ENCODE results near the gene ZNF248. TPM values are rescaled to one million over a fixed set of nuclear protein-coding genes. Genes with fewer than 3 reads are reported as not detected.
A peak's percentile ranks its signal among the peaks of the same experiment; 100 is the strongest.
"Not testable (repeated sequence)": the region's sequence is repeated elsewhere in the genome, so short reads cannot be mapped to it uniquely, and the experiment has no call there.

ZNF248 gene
- total RNA-seq, 2 experiments from 2014 or later, result 3.2 to 3.4 TPM

DNA sequence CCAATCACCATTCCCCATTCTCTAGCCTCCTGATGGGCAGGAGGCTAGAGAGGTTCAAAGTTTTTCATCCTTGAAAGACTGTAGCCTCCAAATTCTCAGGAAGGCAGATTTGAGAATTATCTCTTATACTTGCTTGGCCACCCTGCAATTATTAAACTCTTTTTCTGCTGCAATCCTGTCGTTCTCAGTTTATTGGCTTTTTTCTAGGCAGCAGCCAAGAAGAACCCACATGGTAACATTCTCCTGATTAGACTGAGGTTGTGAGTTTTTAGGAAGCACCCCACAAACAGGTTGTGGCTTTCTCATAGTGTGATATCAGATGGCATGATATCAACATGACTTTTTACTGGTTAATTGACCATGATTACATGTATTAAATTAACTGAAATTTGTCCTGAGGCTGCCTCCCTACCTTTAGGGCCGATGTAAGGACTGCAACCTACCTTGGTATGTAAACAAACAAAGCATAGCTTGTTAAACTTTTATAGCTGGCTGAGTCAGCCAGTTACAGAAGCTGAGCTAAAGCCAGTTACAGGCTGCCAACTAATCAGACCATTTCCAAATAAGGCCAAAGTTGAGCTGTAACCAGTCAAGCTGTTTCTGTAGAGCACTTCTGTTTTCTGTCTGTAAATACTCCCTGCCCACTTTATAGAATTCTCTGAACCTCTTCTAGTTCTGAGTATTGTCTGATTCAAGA, 3.2 kb upstream of the ZNF248 start:
- no peaks in the 10 kb centered on the region for H3K9me3 ChIP-seq (ENCODE audit: control insufficient read depth in 1 of 2, insufficient read depth in 1 of 2, low read length in 2 of 2)
- ATAC-seq (ENCODE audit: poor library complexity) (no peak), DNase-seq (peak in 1 of 14 experiments; percentile 33)
- TF ChIP-seq, protein P1, sequence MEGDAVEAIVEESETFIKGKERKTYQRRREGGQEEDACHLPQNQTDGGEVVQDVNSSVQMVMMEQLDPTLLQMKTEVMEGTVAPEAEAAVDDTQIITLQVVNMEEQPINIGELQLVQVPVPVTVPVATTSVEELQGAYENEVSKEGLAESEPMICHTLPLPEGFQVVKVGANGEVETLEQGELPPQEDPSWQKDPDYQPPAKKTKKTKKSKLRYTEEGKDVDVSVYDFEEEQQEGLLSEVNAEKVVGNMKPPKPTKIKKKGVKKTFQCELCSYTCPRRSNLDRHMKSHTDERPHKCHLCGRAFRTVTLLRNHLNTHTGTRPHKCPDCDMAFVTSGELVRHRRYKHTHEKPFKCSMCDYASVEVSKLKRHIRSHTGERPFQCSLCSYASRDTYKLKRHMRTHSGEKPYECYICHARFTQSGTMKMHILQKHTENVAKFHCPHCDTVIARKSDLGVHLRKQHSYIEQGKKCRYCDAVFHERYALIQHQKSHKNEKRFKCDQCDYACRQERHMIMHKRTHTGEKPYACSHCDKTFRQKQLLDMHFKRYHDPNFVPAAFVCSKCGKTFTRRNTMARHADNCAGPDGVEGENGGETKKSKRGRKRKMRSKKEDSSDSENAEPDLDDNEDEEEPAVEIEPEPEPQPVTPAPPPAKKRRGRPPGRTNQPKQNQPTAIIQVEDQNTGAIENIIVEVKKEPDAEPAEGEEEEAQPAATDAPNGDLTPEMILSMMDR (IDR thresholded peaks at IDR 0.05), result no peak
- Mint-ChIP-seq H3K27ac (peak overlapping the region; percentile 28), H3K27me3 (no peaks in the 10 kb centered on the region), H3K36me3 (ENCODE audit: low read depth) (peaks cover 13% of the 10 kb centered on the region), H3K4me1 (ENCODE audit: low read depth) (peaks cover 26% of the 10 kb centered on the region), H3K4me3 (no peak overlapping the region), H3K9me3 (no peaks in the 10 kb centered on the region)
- no peak overlapping the region for H3K4me3 ChIP-seq (ENCODE audit: low read length)
- intact Hi-C loops (cut with DNase I, micrococcal nuclease), result no loop called here
- H3K27me3 ChIP-seq (ENCODE audit: control insufficient read depth in 1 of 2, insufficient read depth in 2 of 2, low read length in 2 of 2), result no peaks in the 10 kb centered on the region
- H3K36me3 ChIP-seq (ENCODE audit: insufficient read depth, low read length), result no peaks in the 10 kb centered on the region
- POLR2A ChIA-PET, result no interaction called here
- CTCF ChIA-PET, result no interaction called here
- peaks cover 15% of the 10 kb centered on the region for H3K4me1 ChIP-seq (ENCODE audit: insufficient read depth, low read length)
- H3K27ac ChIP-seq (ENCODE audit: low read depth in 1 of 2, low read length in 2 of 2), result no peak overlapping the region

DNA sequence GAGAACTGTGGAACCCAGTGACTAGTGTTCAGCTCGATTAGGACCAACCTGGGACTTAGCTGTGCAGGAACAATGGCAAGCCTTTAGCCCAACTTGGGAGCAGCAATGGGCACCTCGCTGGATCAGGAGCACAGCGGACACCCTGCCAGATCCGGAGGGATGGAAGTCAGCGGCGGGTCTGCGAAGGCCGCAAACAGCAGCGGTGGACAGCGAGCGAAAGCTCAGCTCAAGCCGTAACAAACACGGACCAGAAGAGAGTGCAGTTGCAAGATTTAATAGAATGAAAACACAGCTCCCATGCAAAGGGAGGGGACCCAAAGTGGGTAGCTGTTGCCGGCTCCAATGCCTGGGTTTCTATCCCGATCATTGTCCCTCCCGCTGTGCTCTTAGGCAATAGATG, 1.9 kb upstream of the ZNF248 start:
- H3K27ac Mint-ChIP-seq, result peak overlapping the region; percentile 96
- not testable (repeated sequence) for H3K4me3 Mint-ChIP-seq; H3K9me3 Mint-ChIP-seq; H3K27me3 ChIP-seq (ENCODE audit: control insufficient read depth in 1 of 2, insufficient read depth in 2 of 2, low read length in 2 of 2); H3K36me3 ChIP-seq (ENCODE audit: insufficient read depth, low read length); H3K27ac ChIP-seq (ENCODE audit: low read depth in 1 of 2, low read length in 2 of 2); DNase-seq; H3K9me3 ChIP-seq (ENCODE audit: control insufficient read depth in 1 of 2, insufficient read depth in 1 of 2, low read length in 2 of 2); ATAC-seq (ENCODE audit: poor library complexity); H3K4me3 ChIP-seq (ENCODE audit: low read length); H3K27me3 Mint-ChIP-seq
- H3K4me1 ChIP-seq (ENCODE audit: insufficient read depth, low read length), result peaks cover 15% of the 10 kb centered on the region
- peaks cover 19% of the 10 kb centered on the region for H3K36me3 Mint-ChIP-seq (ENCODE audit: low read depth)
- intact Hi-C loops (cut with DNase I, micrococcal nuclease), result loop anchor here (5.0 to 10.0 kb wide), 2 partner anchors 236 to 548 kb away; partner anchors contain the start of gene ZNF37A (in 1 of the 2)
- POLR2A ChIA-PET, result interaction anchor here (1.6 kb wide), 1 partner anchor 118 kb away, joined by 5 read pairs; the partner anchor contains the start of gene ZNF25
- CTCF ChIA-PET, result interaction anchor here (0.6 kb wide), 1 partner anchor 17 kb away, joined by 3 read pairs; no protein-coding TSS in a partner anchor
- H3K4me1 Mint-ChIP-seq (ENCODE audit: low read depth), result peaks cover 40% of the 10 kb centered on the region

DNA sequence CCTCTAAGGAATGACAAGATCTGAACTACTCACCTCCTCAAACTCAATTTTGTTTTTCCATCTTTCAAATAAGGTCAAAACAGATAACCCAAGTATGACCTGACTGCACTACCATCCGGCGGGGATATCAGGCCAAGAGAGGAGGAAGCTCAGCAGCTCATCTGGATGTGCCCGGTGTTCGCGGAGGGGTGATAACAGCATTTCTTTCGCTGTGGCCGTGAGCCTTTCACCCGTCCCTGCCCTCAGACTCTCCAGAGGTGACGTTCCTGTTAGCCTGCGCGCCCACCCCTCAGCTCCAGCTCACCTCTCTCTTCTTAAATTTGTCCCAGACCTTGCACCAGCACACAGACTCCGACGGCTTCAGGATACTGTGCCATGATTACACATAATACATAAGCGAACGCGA, 526 bp downstream of the ZNF248 start:
- peaks cover 40% of the 10 kb centered on the region for H3K36me3 Mint-ChIP-seq (ENCODE audit: low read depth)
- CTCF ChIA-PET, result interaction anchor here (3.0 kb wide), 1 partner anchor 120 kb away, joined by 20 read pairs; the partner anchor contains the start of gene ZNF25

More for the DNA sequence above, 526 bp downstream of the ZNF248 start:
- TF ChIP-seq, protein P1 (IDR thresholded peaks at IDR 0.05), result no peak
- Mint-ChIP-seq H3K27ac (peak overlapping the region; percentile 96), H3K9me3 (no peaks in the 10 kb centered on the region), H3K4me3 (peak overlapping the region; percentile 97), H3K27me3 (no peaks in the 10 kb centered on the region), H3K4me1 (ENCODE audit: low read depth) (peaks cover 54% of the 10 kb centered on the region)
- H3K27ac ChIP-seq (ENCODE audit: low read depth in 1 of 2, low read length in 2 of 2), result peak overlapping the region; percentile 85 to 96
- intact Hi-C loops (cut with DNase I, micrococcal nuclease), result loop anchor here (1.0 to 10.0 kb wide), 6 partner anchors 119 to 550 kb away; partner anchors contain the start of genes ZNF25 (in 2 of the 2), ZNF37A (in 2 of the 2) and ZNF33A (in 1 of the 2)
- H3K36me3 ChIP-seq (ENCODE audit: insufficient read depth, low read length), result no peaks in the 10 kb centered on the region
- ATAC-seq (ENCODE audit: poor library complexity), result peak; percentile 15
- H3K27me3 ChIP-seq (ENCODE audit: control insufficient read depth in 1 of 2, insufficient read depth in 2 of 2, low read length in 2 of 2), result no peaks in the 10 kb centered on the region
- H3K4me1 ChIP-seq (ENCODE audit: insufficient read depth, low read length), result peaks cover 15% of the 10 kb centered on the region
- peak in 13 of 14 experiments; percentile 2 to 49 (median 17) for DNase-seq
- POLR2A ChIA-PET, result interaction anchor here (0.8 to 1.0 kb wide), 4 partner anchors 118 to 546 kb away, joined by 3 to 9 read pairs (median 8); partner anchors contain the start of gene ZNF33A
- peak overlapping the region; percentile 98 for H3K4me3 ChIP-seq (ENCODE audit: low read length)
- no peaks in the 10 kb centered on the region for H3K9me3 ChIP-seq (ENCODE audit: control insufficient read depth in 1 of 2, insufficient read depth in 1 of 2, low read length in 2 of 2)

Data from CD4-positive, alpha-beta T cell (primary cell).